ENCODE results near the gene GTSE1.
"Not testable (repeated sequence)": the region's sequence is repeated elsewhere in the genome, so short reads cannot be mapped to it uniquely, and the experiment has no call there.

Gene GTSE1

GRCh38 chr22:46300491-46300890 lies 3.8 kb downstream of the GTSE1 start:
- TF ChIP-seq BACH2 (CRISPR knock-in tag; IDR thresholded peaks at IDR 0.05; ENCODE audit: borderline replicate concordance) (no peak), GLIS3 (CRISPR knock-in tag; IDR thresholded peaks at IDR 0.05) (no peak), TOX (CRISPR knock-in tag; IDR thresholded peaks at IDR 0.05; ENCODE audit: borderline replicate concordance) (no peak)
- ATAC-seq, result no peak

- TF ChIP-seq ZFP30 (CRISPR knock-in tag; IDR thresholded peaks at IDR 0.05), result no peak
- TF ChIP-seq TSHZ2 (CRISPR knock-in tag; IDR thresholded peaks at IDR 0.05), result no peak
- no peak for TF ChIP-seq OSR1 (CRISPR knock-in tag; IDR thresholded peaks at IDR 0.05)
- peak; percentile 76 for ATAC-seq
Observed at GRCh38 chr22:46303347-46303965, 6.8 kb downstream of the GTSE1 start.

GRCh38 chr22:46308283-46308988 lies 11.8 kb downstream of the GTSE1 start:
- ATAC-seq, result no peak

GRCh38 chr22:46309526-46310085 lies 12.9 kb downstream of the GTSE1 start:
- TF ChIP-seq TOX (CRISPR knock-in tag; IDR thresholded peaks at IDR 0.05; ENCODE audit: borderline replicate concordance) (no peak), SNAI2 (CRISPR knock-in tag; IDR thresholded peaks at IDR 0.05) (no peak), RARB (CRISPR knock-in tag; IDR thresholded peaks at IDR 0.05) (no peak)

More at GRCh38 chr22:46308283-46308988, 11.8 kb downstream of the GTSE1 start:
- no peak for TF ChIP-seq CREB5 (CRISPR knock-in tag; IDR thresholded peaks at IDR 0.05; ENCODE audit: low read depth)

GRCh38 chr22:46312056-46312455 lies 15.4 kb downstream of the GTSE1 start:
- ATAC-seq, result no peak
- no peak for TF ChIP-seq ZFP3 (CRISPR knock-in tag; IDR thresholded peaks at IDR 0.05)
- TF ChIP-seq ZNF8 (CRISPR knock-in tag; IDR thresholded peaks at IDR 0.05), result no peak
- no peak for TF ChIP-seq POU6F1 (CRISPR knock-in tag; IDR thresholded peaks at IDR 0.05; ENCODE audit: borderline replicate concordance, low read depth)
- TF ChIP-seq SNAI2 (CRISPR knock-in tag; IDR thresholded peaks at IDR 0.05), result no peak
- TF ChIP-seq ZNF70 (CRISPR knock-in tag; IDR thresholded peaks at IDR 0.05), result no peak
- no peak for TF ChIP-seq CSRNP3 (CRISPR knock-in tag; IDR thresholded peaks at IDR 0.05)
- no peak for TF ChIP-seq RARB (CRISPR knock-in tag; IDR thresholded peaks at IDR 0.05)
- no peak for TF ChIP-seq ARNTL (CRISPR knock-in tag; IDR thresholded peaks at IDR 0.05; ENCODE audit: borderline replicate concordance, low read depth)
- no peak for TF ChIP-seq ZNF565 (CRISPR knock-in tag; conservative IDR thresholded peaks at IDR 0.05; ENCODE audit: low read depth)
- no peak for TF ChIP-seq PATZ1 (CRISPR knock-in tag; IDR thresholded peaks at IDR 0.05; ENCODE audit: borderline replicate concordance)
- no peak for TF ChIP-seq CSDC2 (CRISPR knock-in tag; IDR thresholded peaks at IDR 0.05)
- no peak for TF ChIP-seq ZC3H10 (CRISPR knock-in tag; IDR thresholded peaks at IDR 0.05)
- TF ChIP-seq TSHZ2 (CRISPR knock-in tag; IDR thresholded peaks at IDR 0.05), result no peak

More at GRCh38 chr22:46309526-46310085, 12.9 kb downstream of the GTSE1 start:
- ATAC-seq, result no peak

- not testable (repeated sequence) for ATAC-seq
Observed at GRCh38 chr22:46312848-46313247, 16.2 kb downstream of the GTSE1 start.

Measured in SK-N-SH treated with all-trans-retinoic acid at 6 μM for 48 hours (cell line).